Liver (tissue), 9 donors: ENCODE data around the gene ABCA12. TPM values are rescaled to one million over a fixed set of nuclear protein-coding genes. Genes with fewer than 3 reads are reported as not detected.

Source experiments
- DNase-seq: peaks from one replicate; pipeline ENCODE4 v3.0.0-alpha.2; 2017; ENCODE audit warnings: low spot score
- H3K27ac ChIP-seq, 2 donors: one replicate each; pipeline ENCODE4 v1.7.0; 2013; ENCODE audit warnings: inconsistent platforms in 2 of 2, low read length in 2 of 2, control low read depth in 1 of 2, low read depth in 1 of 2, mild to moderate bottlenecking in 1 of 2
- H3K27me3 ChIP-seq, 4 donors: one replicate each; pipeline versions ENCODE4 v1.6.1 to v1.7.0; 2013; ENCODE audit warnings: low read length in 3 of 4, inconsistent platforms in 1 of 4, mild to moderate bottlenecking in 1 of 4, moderate library complexity in 1 of 4; ENCODE audit not compliant: control insufficient read depth in 4 of 4, insufficient read depth in 4 of 4
- H3K36me3 ChIP-seq, 4 donors: one replicate each; pipeline versions ENCODE4 v1.6.1 to v1.7.0; 2013; ENCODE audit warnings: low read length in 3 of 4, mild to moderate bottlenecking in 3 of 4, low read depth in 1 of 4, moderate library complexity in 1 of 4; ENCODE audit not compliant: control insufficient read depth in 4 of 4, insufficient read depth in 3 of 4
- H3K4me1 ChIP-seq, 4 donors: one replicate each; pipeline versions ENCODE4 v1.6.1 to v1.7.0; 2013; ENCODE audit warnings: low read length in 3 of 4, mild to moderate bottlenecking in 3 of 4, moderate library complexity in 1 of 4; ENCODE audit not compliant: control insufficient read depth in 4 of 4, insufficient read depth in 4 of 4
- H3K4me3 ChIP-seq, 3 donors: one replicate each; pipeline versions ENCODE4 v1.6.1 to v1.7.0; 2013; ENCODE audit warnings: low read length in 3 of 3, control low read depth in 1 of 3, low read depth in 1 of 3, mild to moderate bottlenecking in 1 of 3
- H3K9ac ChIP-seq, 2 donors: one replicate each; pipeline ENCODE4 v1.7.0; 2013; ENCODE audit warnings: low read length in 2 of 2, mild to moderate bottlenecking in 2 of 2, moderate library complexity in 2 of 2, control low read depth in 1 of 2, low read depth in 1 of 2
- H3K9me3 ChIP-seq, 4 donors: one replicate each; pipeline versions ENCODE4 v1.6.1 to v1.7.0; 2013; ENCODE audit warnings: low read length in 3 of 4; ENCODE audit not compliant: control insufficient read depth in 4 of 4
- EGR1 ChIP-seq, 2 donors: IDR thresholded peaks; 2 replicates each; pipeline ENCODE4 v1.6.1; 2016 to 2018; ENCODE audit warnings: antibody characterized with exemption in 2 of 2, low read depth in 2 of 2
- FOXA1 ChIP-seq: IDR thresholded peaks from 2 replicates; pipeline ENCODE4 v1.6.1; 2016; ENCODE audit warnings: antibody characterized with exemption
- FOXA2 ChIP-seq: IDR thresholded peaks from 2 replicates; pipeline ENCODE4 v1.6.1; 2016; ENCODE audit warnings: antibody characterized with exemption
- GABPA ChIP-seq, 2 donors: IDR thresholded peaks in 1 of 2; conservative IDR thresholded peaks in 1 of 2; 2 replicates each; pipeline ENCODE4 v1.6.1; 2016; ENCODE audit warnings: antibody characterized with exemption in 2 of 2, mild to moderate bottlenecking in 1 of 2, moderate library complexity in 1 of 2
- HNF4A ChIP-seq, 2 donors: conservative IDR thresholded peaks; 2 replicates each; pipeline ENCODE4 v1.6.1; 2016; ENCODE audit warnings: antibody characterized with exemption in 2 of 2, mild to moderate bottlenecking in 2 of 2
- HNF4G ChIP-seq: IDR thresholded peaks from 2 replicates; pipeline ENCODE4 v1.6.1; 2016; ENCODE audit warnings: antibody characterized with exemption
- JUND ChIP-seq, 2 donors: IDR thresholded peaks; 2 replicates each; pipeline ENCODE4 v1.6.1; 2016; ENCODE audit warnings: antibody characterized with exemption in 2 of 2
- NR2F2 ChIP-seq: IDR thresholded peaks from 2 replicates; pipeline ENCODE4 v1.6.1; 2016; ENCODE audit warnings: antibody characterized with exemption
- RAD21 ChIP-seq, 2 donors: IDR thresholded peaks; 2 replicates each; pipeline ENCODE4 v1.6.1; 2016; ENCODE audit warnings: antibody characterized with exemption in 2 of 2, mild to moderate bottlenecking in 2 of 2
- RXRA ChIP-seq, 2 donors: IDR thresholded peaks; 2 replicates each; pipeline ENCODE4 v1.6.1; 2017 to 2018; ENCODE audit warnings: antibody characterized with exemption in 2 of 2, mild to moderate bottlenecking in 1 of 2
- SP1 ChIP-seq: IDR thresholded peaks from 2 replicates; pipeline ENCODE4 v1.6.1; 2018; ENCODE audit warnings: antibody characterized with exemption, mild to moderate bottlenecking
- TAF1 ChIP-seq: conservative IDR thresholded peaks from 2 replicates; pipeline ENCODE4 v1.6.1; 2016; ENCODE audit warnings: antibody characterized with exemption, mild to moderate bottlenecking
- YY1 ChIP-seq: IDR thresholded peaks from 2 replicates; pipeline ENCODE4 v1.6.1; 2016; ENCODE audit warnings: antibody characterized with exemption, mild to moderate bottlenecking
- WGBS: extraction: QIAGEN DNeasy Blood & Tissue Kit; methylation state at CpG from one replicate; pipeline ENCODE4 v1.1.7; 2013; 5-methylcytosine and 5-hydroxymethylcytosine counted together
- polyA plus RNA-seq, 2 donors: library from polyadenylated mRNA; stranded (reverse) in 1 of 2; unstranded in 1 of 2; fragments of 200-250 nt in 1 of 2; fragments of >200 nt in 1 of 2; fragmentation: Nextera tagmentation in 1 of 2; extraction: Ambion mirVana in 1 of 2; gene quantifications; one replicate each; pipeline versions ENCODE4 v1.2.1 to v1.2.3, GENCODE V29; 2013 to 2015
- total RNA-seq, 2 donors: library from RNA; depleted of rRNA; stranded (reverse); fragments of >200 nt; gene quantifications; one replicate each; pipeline ENCODE4 v1.2.3, GENCODE V29; 2014
- TF ChIP-seq, protein P1 (sequence below): IDR thresholded peaks from 2 replicates; pipeline ENCODE4 v1.6.1; 2016; ENCODE audit warnings: antibody characterized with exemption
- TF ChIP-seq, protein P2 (sequence below): IDR thresholded peaks from 2 replicates; pipeline ENCODE4 v1.6.1; 2016; ENCODE audit warnings: antibody characterized with exemption
- TF ChIP-seq, protein P3 (sequence below): IDR thresholded peaks from 2 replicates; pipeline ENCODE4 v1.6.1; 2016; ENCODE audit warnings: antibody characterized with exemption, mild to moderate bottlenecking
- TF ChIP-seq, protein P4 (sequence below): fragments of 150-350 bp; IDR thresholded peaks from 2 replicates; pipeline ENCODE4 v1.5.1; 2017; ENCODE audit warnings: improper control_type of control experiment, low read depth, low read length; ENCODE audit not compliant: missing input control
- TF ChIP-seq, protein P5 (sequence below): IDR thresholded peaks from 2 replicates; pipeline ENCODE4 v1.6.1; 2016; ENCODE audit warnings: antibody characterized with exemption
- donor health status: healthy.
- donor health status: healthy.
- donor health status: healthy.
- donor health status: healthy.
- donor health status: healthy.

The ABCA12 gene
- total and polyA plus RNA-seq, 4 donors: 0.03 TPM; not detected in 3

DNA sequence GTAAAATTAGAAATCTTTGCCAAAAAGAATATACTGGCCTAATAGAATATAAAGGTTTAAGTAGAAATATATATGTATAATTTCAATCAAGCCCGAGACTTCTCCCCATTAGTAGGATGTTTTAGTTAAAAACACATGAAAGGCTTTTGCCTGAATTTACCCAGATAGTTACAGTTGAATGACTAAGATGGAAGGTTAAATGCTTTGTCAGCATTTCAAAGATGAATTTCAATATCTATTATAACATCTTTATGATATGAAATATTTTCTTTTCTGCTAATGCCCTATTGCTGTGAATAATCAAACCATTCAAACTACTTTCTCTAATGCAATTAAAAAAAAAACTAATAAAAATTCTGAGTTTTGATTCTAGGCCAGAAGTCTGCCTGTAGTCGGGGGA lies 18.0 kb upstream of the ABCA12 start:
- no peaks in the 10 kb centered on the region for H3K9me3 ChIP-seq
- no peak overlapping the region for H3K9ac ChIP-seq
- no peak overlapping the region for H3K4me3 ChIP-seq
- TF ChIP-seq, protein P1, sequence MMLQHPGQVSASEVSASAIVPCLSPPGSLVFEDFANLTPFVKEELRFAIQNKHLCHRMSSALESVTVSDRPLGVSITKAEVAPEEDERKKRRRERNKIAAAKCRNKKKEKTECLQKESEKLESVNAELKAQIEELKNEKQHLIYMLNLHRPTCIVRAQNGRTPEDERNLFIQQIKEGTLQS: no peak
- TF ChIP-seq FOXA1 (no peak), TAF1 (no peak), YY1 (no peak), RAD21 (IDR thresholded peaks at IDR 0.05) (no peak)
- TF ChIP-seq, protein P2, sequence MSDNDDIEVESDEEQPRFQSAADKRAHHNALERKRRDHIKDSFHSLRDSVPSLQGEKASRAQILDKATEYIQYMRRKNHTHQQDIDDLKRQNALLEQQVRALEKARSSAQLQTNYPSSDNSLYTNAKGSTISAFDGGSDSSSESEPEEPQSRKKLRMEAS: no peak
- TF ChIP-seq, protein P3, sequence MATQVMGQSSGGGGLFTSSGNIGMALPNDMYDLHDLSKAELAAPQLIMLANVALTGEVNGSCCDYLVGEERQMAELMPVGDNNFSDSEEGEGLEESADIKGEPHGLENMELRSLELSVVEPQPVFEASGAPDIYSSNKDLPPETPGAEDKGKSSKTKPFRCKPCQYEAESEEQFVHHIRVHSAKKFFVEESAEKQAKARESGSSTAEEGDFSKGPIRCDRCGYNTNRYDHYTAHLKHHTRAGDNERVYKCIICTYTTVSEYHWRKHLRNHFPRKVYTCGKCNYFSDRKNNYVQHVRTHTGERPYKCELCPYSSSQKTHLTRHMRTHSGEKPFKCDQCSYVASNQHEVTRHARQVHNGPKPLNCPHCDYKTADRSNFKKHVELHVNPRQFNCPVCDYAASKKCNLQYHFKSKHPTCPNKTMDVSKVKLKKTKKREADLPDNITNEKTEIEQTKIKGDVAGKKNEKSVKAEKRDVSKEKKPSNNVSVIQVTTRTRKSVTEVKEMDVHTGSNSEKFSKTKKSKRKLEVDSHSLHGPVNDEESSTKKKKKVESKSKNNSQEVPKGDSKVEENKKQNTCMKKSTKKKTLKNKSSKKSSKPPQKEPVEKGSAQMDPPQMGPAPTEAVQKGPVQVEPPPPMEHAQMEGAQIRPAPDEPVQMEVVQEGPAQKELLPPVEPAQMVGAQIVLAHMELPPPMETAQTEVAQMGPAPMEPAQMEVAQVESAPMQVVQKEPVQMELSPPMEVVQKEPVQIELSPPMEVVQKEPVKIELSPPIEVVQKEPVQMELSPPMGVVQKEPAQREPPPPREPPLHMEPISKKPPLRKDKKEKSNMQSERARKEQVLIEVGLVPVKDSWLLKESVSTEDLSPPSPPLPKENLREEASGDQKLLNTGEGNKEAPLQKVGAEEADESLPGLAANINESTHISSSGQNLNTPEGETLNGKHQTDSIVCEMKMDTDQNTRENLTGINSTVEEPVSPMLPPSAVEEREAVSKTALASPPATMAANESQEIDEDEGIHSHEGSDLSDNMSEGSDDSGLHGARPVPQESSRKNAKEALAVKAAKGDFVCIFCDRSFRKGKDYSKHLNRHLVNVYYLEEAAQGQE: no peak
- no peaks in the 10 kb centered on the region for H3K4me1 ChIP-seq
- H3K27me3 ChIP-seq: no peaks in the 10 kb centered on the region
- WGBS: 78% methylated on average over 2 of the region's 2 CpGs
- no peak for DNase-seq
- no peaks in the 10 kb centered on the region for H3K36me3 ChIP-seq
- no peak overlapping the region for H3K27ac ChIP-seq

DNA sequence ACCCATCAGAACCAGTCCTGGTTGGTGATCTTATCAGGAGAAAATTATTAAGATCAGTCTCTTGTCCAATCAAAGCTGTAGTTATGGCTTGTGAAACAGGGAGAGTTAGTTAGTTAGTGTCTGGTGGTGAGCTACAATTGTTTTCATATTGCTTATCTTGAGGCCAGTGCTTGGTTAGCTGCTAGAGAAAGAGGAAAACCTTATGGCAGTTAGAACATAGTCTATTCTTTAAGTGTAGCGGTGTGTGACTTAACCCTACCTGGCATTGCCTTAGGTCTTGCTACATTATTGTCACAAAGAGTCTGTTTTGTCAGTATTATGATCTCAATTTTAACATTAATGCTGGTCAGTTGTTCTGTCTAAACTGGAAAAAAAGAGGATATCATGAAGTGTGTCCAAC lies 11.5 kb upstream of the ABCA12 start:
- no peak overlapping the region for H3K9ac ChIP-seq
- H3K9me3 ChIP-seq: no peaks in the 10 kb centered on the region
- DNase-seq: no peak
- no peak overlapping the region for H3K27ac ChIP-seq
- no peaks in the 10 kb centered on the region for H3K4me1 ChIP-seq
- no peaks in the 10 kb centered on the region for H3K27me3 ChIP-seq
- no peaks in the 10 kb centered on the region for H3K36me3 ChIP-seq
- 95% methylated on average over 1 of the region's 1 CpG for WGBS
- TF ChIP-seq, protein P2: no peak
- no peak for TF ChIP-seq HNF4G
- TF ChIP-seq NR2F2: no peak
- no peak for TF ChIP-seq FOXA2
- TF ChIP-seq, protein P4, sequence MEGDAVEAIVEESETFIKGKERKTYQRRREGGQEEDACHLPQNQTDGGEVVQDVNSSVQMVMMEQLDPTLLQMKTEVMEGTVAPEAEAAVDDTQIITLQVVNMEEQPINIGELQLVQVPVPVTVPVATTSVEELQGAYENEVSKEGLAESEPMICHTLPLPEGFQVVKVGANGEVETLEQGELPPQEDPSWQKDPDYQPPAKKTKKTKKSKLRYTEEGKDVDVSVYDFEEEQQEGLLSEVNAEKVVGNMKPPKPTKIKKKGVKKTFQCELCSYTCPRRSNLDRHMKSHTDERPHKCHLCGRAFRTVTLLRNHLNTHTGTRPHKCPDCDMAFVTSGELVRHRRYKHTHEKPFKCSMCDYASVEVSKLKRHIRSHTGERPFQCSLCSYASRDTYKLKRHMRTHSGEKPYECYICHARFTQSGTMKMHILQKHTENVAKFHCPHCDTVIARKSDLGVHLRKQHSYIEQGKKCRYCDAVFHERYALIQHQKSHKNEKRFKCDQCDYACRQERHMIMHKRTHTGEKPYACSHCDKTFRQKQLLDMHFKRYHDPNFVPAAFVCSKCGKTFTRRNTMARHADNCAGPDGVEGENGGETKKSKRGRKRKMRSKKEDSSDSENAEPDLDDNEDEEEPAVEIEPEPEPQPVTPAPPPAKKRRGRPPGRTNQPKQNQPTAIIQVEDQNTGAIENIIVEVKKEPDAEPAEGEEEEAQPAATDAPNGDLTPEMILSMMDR: no peak
- no peak for TF ChIP-seq YY1
- TF ChIP-seq, protein P1: no peak
- no peak for TF ChIP-seq JUND (IDR thresholded peaks at IDR 0.05)
- TF ChIP-seq, protein P3: no peak
- TF ChIP-seq GABPA (IDR thresholded peaks at IDR 0.05 in 1 of 2, conservative IDR thresholded peaks at IDR 0.05 in 1 of 2): no peak
- TF ChIP-seq TAF1: no peak
- TF ChIP-seq, protein P5, sequence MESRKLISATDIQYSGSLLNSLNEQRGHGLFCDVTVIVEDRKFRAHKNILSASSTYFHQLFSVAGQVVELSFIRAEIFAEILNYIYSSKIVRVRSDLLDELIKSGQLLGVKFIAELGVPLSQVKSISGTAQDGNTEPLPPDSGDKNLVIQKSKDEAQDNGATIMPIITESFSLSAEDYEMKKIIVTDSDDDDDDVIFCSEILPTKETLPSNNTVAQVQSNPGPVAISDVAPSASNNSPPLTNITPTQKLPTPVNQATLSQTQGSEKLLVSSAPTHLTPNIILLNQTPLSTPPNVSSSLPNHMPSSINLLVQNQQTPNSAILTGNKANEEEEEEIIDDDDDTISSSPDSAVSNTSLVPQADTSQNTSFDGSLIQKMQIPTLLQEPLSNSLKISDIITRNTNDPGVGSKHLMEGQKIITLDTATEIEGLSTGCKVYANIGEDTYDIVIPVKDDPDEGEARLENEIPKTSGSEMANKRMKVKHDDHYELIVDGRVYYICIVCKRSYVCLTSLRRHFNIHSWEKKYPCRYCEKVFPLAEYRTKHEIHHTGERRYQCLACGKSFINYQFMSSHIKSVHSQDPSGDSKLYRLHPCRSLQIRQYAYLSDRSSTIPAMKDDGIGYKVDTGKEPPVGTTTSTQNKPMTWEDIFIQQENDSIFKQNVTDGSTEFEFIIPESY: no peak
- TF ChIP-seq RAD21 (IDR thresholded peaks at IDR 0.05): no peak
- no peak for TF ChIP-seq HNF4A (conservative IDR thresholded peaks at IDR 0.05)
- TF ChIP-seq FOXA1: no peak
- no peak for TF ChIP-seq SP1
- TF ChIP-seq EGR1 (IDR thresholded peaks at IDR 0.05; ENCODE audit: low read depth in 2 of 2): no peak
- TF ChIP-seq RXRA (IDR thresholded peaks at IDR 0.05): no peak
- no peak overlapping the region for H3K4me3 ChIP-seq
